BE2C (cell line): Measurements from ENCODE around the gene H2AZ2.
"Not testable (repeated sequence)": the region's sequence is repeated elsewhere in the genome, so short reads cannot be mapped to it uniquely, and the experiment has no call there.

Experiments
- DNase-seq: peaks from one replicate; pipeline ENCODE4 v3.0.0-alpha.2; 2020
- H3K27me3 ChIP-seq: fragments of 250-450 bp; sonication (Bioruptor Pico); 2 replicates; pipeline ENCODE4 v1.5.1; 2020; ENCODE audit warnings: mild to moderate bottlenecking
- H3K36me3 ChIP-seq: fragments of 250-450 bp; sonication (Bioruptor Pico); 2 replicates; pipeline ENCODE4 v1.5.1; 2020; ENCODE audit warnings: mild to moderate bottlenecking
- H3K4me1 ChIP-seq: fragments of 250-450 bp; sonication (Bioruptor Pico); 2 replicates; pipeline ENCODE4 v1.5.1; 2020
- H3K4me3 ChIP-seq: 2 replicates; pipeline ENCODE4 v1.5.1; 2011; ENCODE audit warnings: low read depth, low read length
- H3K9me3 ChIP-seq: fragments of 250-450 bp; sonication (Bioruptor Pico); 2 replicates; pipeline ENCODE4 v1.5.1; 2020
- CTCF ChIP-seq: IDR thresholded peaks from 2 replicates; pipeline ENCODE4 v1.5.1; 2012; ENCODE audit warnings: mild to moderate bottlenecking, low read depth, low read length

H2AZ2 gene

GRCh38 chr7:44872787-44873186 is 24.9 kb upstream of the H2AZ2 start:
- H3K9me3 ChIP-seq, result no peaks in the 10 kb centered on the region
- DNase-seq, result no peak
- no peak overlapping the region for H3K4me3 ChIP-seq
- no peaks in the 10 kb centered on the region for H3K36me3 ChIP-seq
- H3K4me1 ChIP-seq, result 0 out of 2 replicates have a peak, but pooled peaks cover under 1% of the 10 kb centered on the region
- TF ChIP-seq CTCF, result no peak
- H3K27me3 ChIP-seq, result no peaks in the 10 kb centered on the region

- not testable (repeated sequence) for H3K27me3 ChIP-seq, H3K4me3 ChIP-seq, H3K36me3 ChIP-seq, H3K9me3 ChIP-seq, DNase-seq, H3K4me1 ChIP-seq
These were observed 24.0 kb upstream of the H2AZ2 start for GRCh38 chr7:44871918-44872317.

- not testable (repeated sequence) for H3K9me3 ChIP-seq, H3K4me1 ChIP-seq, H3K27me3 ChIP-seq, H3K36me3 ChIP-seq, H3K4me3 ChIP-seq, DNase-seq
These were observed 22.9 kb upstream of the H2AZ2 start for GRCh38 chr7:44870780-44871179.

GRCh38 chr7:44870336-44870735 is 22.4 kb upstream of the H2AZ2 start:
- not testable (repeated sequence) for H3K36me3 ChIP-seq, H3K27me3 ChIP-seq, H3K4me1 ChIP-seq, H3K4me3 ChIP-seq, DNase-seq, H3K9me3 ChIP-seq

GRCh38 chr7:44867073-44867995 is 19.4 kb upstream of the H2AZ2 start:
- DNase-seq, result peak; percentile 36
- no peaks in the 10 kb centered on the region for H3K9me3 ChIP-seq
- TF ChIP-seq CTCF, result no peak
- 0 out of 2 replicates have a peak, but pooled peaks cover 4% of the 10 kb centered on the region for H3K4me1 ChIP-seq
- no peaks in the 10 kb centered on the region for H3K27me3 ChIP-seq
- H3K4me3 ChIP-seq, result no peak overlapping the region
- H3K36me3 ChIP-seq, result no peaks in the 10 kb centered on the region

- H3K27me3 ChIP-seq, H3K9me3 ChIP-seq, H3K36me3 ChIP-seq, H3K4me1 ChIP-seq, DNase-seq, H3K4me3 ChIP-seq: not testable (repeated sequence)
These were observed 14.1 kb upstream of the H2AZ2 start for GRCh38 chr7:44861949-44862348.

GRCh38 chr7:44858161-44858560 is 10.3 kb upstream of the H2AZ2 start:
- no peaks in the 10 kb centered on the region for H3K36me3 ChIP-seq
- DNase-seq, result no peak
- no peak for TF ChIP-seq CTCF
- no peaks in the 10 kb centered on the region; the same call in 1 of the 2 replicates for H3K27me3 ChIP-seq
- H3K4me3 ChIP-seq, result no peak overlapping the region
- H3K9me3 ChIP-seq, result no peaks in the 10 kb centered on the region
- no peaks in the 10 kb centered on the region for H3K4me1 ChIP-seq

- TF ChIP-seq CTCF, result no peak
- no peak for DNase-seq
- H3K4me1 ChIP-seq, result no peaks in the 10 kb centered on the region
- no peaks in the 10 kb centered on the region; the same call in 1 of the 2 replicates for H3K27me3 ChIP-seq
- no peaks in the 10 kb centered on the region for H3K36me3 ChIP-seq
- H3K9me3 ChIP-seq, result no peaks in the 10 kb centered on the region
- H3K4me3 ChIP-seq, result no peak overlapping the region
These were observed 6.9 kb upstream of the H2AZ2 start for GRCh38 chr7:44854644-44855364.
